HepG2 (cell line): Measurements from ENCODE around the gene SEMA6D. TPM values are rescaled to one million over a fixed set of nuclear protein-coding genes. Genes with fewer than 3 reads are reported as not detected.

Experiments
- ATAC-seq: fragments of 200-7000 bp; cut with Tn5 transposase; 3 replicates; pipeline ENCODE4 v1.9.1; 2020; ENCODE audit warnings: mild to moderate bottlenecking, moderate library complexity
- BruUV-seq: library from RNA; stranded (reverse); fragments of 400-500 nt; replicated peaks from 2 replicates; lab custom pipeline; 2021; lab: Mats Ljungman, UMichigan
- CTCF ChIA-PET: fragments of 300-600 bp; formaldehyde crosslinking; extraction: SDS; loops from one replicate; lab custom pipeline; 2021; ENCODE audit warnings: low total read pairs, inconsistent platforms, low intra/inter-chr PET ratio; lab: Yijun Ruan, JAX
- POLR2A ChIA-PET: fragments of 350-600 bp; sonication (Branson Sonifier 250); formaldehyde crosslinking; loops from one replicate; lab custom pipeline; 2020; ENCODE audit warnings: antibody characterized with exemption, inconsistent platforms; lab: Yijun Ruan, JAX
- DNase-seq: peaks from one replicate; pipeline ENCODE4 v3.0.0-alpha.2; 2015; ENCODE audit warnings: low spot score
- FAIRE-seq: peaks from 3 replicates; lab custom pipeline; 2011; peaks lifted over from hg19 to GRCh38; lab: Jason Lieb, UNC
- H2AFZ ChIP-seq: one replicate; pipeline ENCODE4 v1.6.1; 2011; ENCODE audit warnings: low read length, inconsistent platforms
- H3K27ac ChIP-seq: fragments of 300-600 bp; 3 replicates; pipeline ENCODE4 v1.8.0; 2011; ENCODE audit warnings: mixed run types, mild to moderate bottlenecking, mixed read lengths, low read length, inconsistent platforms; ENCODE audit not compliant: insufficient read depth; ENCODE audit errors: extremely low read length
- H3K27me3 ChIP-seq, 2 experiments: fragments of 200-600 bp in 1 of 2; 2 replicates in 1 of 2; 3 replicates in 1 of 2; pipeline versions ENCODE4 v1.6.0 to v1.8.0; 2011; ENCODE audit warnings: low read length in 2 of 2, mild to moderate bottlenecking in 2 of 2, moderate library complexity in 2 of 2, inconsistent platforms in 1 of 2; ENCODE audit not compliant: insufficient read depth in 2 of 2, control insufficient read depth in 1 of 2
- H3K36me3 ChIP-seq, 2 experiments: fragments of 200-600 bp in 1 of 2; replicated peaks in 1 of 2; 2 replicates in 1 of 2; 3 replicates in 1 of 2; pipeline versions ENCODE4 v1.5.1 to v1.8.0; 2011; ENCODE audit warnings: low read length in 2 of 2, inconsistent platforms in 1 of 2; ENCODE audit not compliant: insufficient read depth in 2 of 2, control insufficient read depth in 1 of 2
- H3K4me1 ChIP-seq: 2 replicates; pipeline ENCODE4 v1.5.1; 2012; ENCODE audit warnings: low read length, inconsistent platforms; ENCODE audit not compliant: insufficient read depth
- H3K4me2 ChIP-seq: 2 replicates; pipeline ENCODE4 v1.6.0; 2011; ENCODE audit warnings: low read depth, low read length, inconsistent platforms
- H3K4me3 ChIP-seq, 3 experiments: fragments of 200-600 bp in 1 of 3; sonication (generic), shearing (Covaris generic) in 1 of 3; replicated peaks in 1 of 3; 2 replicates each; pipeline ENCODE4 v1.5.1; 2011 to 2016; ENCODE audit warnings: low read length in 3 of 3, inconsistent platforms in 2 of 3, low read depth in 2 of 3, mild to moderate bottlenecking in 2 of 3, control low read depth in 1 of 3, mixed read lengths in 1 of 3; ENCODE audit not compliant: insufficient read depth in 1 of 3
- H3K79me2 ChIP-seq: one replicate; pipeline ENCODE4 v1.6.1; 2011; ENCODE audit warnings: low read length, inconsistent platforms; ENCODE audit not compliant: insufficient read depth
- H3K9ac ChIP-seq: 2 replicates; pipeline ENCODE4 v1.6.0; 2011; ENCODE audit warnings: mild to moderate bottlenecking, low read depth, low read length, inconsistent platforms; ENCODE audit not compliant: insufficient read depth
- H3K9me3 ChIP-seq: 2 replicates; pipeline ENCODE4 v1.5.1; 2012; ENCODE audit warnings: mild to moderate bottlenecking, low read length
- H4K20me1 ChIP-seq: 2 replicates; pipeline ENCODE4 v1.6.0; 2011; ENCODE audit warnings: inconsistent platforms, mild to moderate bottlenecking, low read length, moderate library complexity; ENCODE audit not compliant: insufficient read depth
- BRF2 ChIP-seq: sonication (generic); formaldehyde crosslinking; IDR thresholded peaks from 2 replicates; pipeline ENCODE4 v1.8.1; 2022; ENCODE audit warnings: mild to moderate bottlenecking, missing genetic modification reagents
- MED1 ChIP-seq: sonication (generic); formaldehyde crosslinking; IDR thresholded peaks from 2 replicates; pipeline ENCODE4 v1.4.0; 2020; ENCODE audit warnings: missing genetic modification reagents
- NBN ChIP-seq: fragments of 450-650 bp; conservative IDR thresholded peaks from 2 replicates; pipeline ENCODE4 v1.6.1; 2017
- NFKBIZ ChIP-seq: IDR thresholded peaks from 2 replicates; pipeline ENCODE4 v1.6.1; 2018; ENCODE audit warnings: missing genetic modification reagents, missing compliant biosample characterization
- TCF12 ChIP-seq, 2 experiments: fragments of 450-650 bp in 1 of 2; sonication (generic) in 1 of 2; formaldehyde crosslinking in 1 of 2; IDR thresholded peaks; 2 replicates each; pipeline versions ENCODE4 v1.6.1 to v1.8.0; 2017 to 2022; ENCODE audit warnings: antibody characterized with exemption in 1 of 2, mild to moderate bottlenecking in 1 of 2, missing genetic modification reagents in 1 of 2, moderate library complexity in 1 of 2
- USF2 ChIP-seq, 2 experiments: sonication (generic) in 1 of 2; formaldehyde crosslinking in 1 of 2; IDR thresholded peaks; 2 replicates each; pipeline versions ENCODE4 v1.5.1 to v1.6.1; 2011 to 2020; ENCODE audit warnings: borderline replicate concordance in 1 of 2, low read depth in 1 of 2, low read length in 1 of 2, mild to moderate bottlenecking in 1 of 2, missing genetic modification reagents in 1 of 2, moderate library complexity in 1 of 2
- ZBTB37 ChIP-seq: sonication (generic); formaldehyde crosslinking; IDR thresholded peaks from 2 replicates; pipeline ENCODE4 v1.4.0; 2020; ENCODE audit warnings: mild to moderate bottlenecking, missing genetic modification reagents
- ZNF552 ChIP-seq: sonication (generic); formaldehyde crosslinking; IDR thresholded peaks from 2 replicates; pipeline ENCODE4 v1.9.0; 2022; ENCODE audit warnings: missing genetic modification reagents, mild to moderate bottlenecking, borderline replicate concordance
- ZNF557 ChIP-seq: sonication (generic); formaldehyde crosslinking; IDR thresholded peaks from 2 replicates; pipeline ENCODE4 v1.4.0; 2020; ENCODE audit warnings: missing genetic modification reagents
- WGBS: methylation state at CpG from one replicate; pipeline ENCODE4 v1.1.6; 2017; ENCODE audit warnings: low lambda C conversion rate; 5-methylcytosine and 5-hydroxymethylcytosine counted together
- in situ Hi-C: cut with HindIII; loops from 2 replicates; pipeline ENCODE4 v1.10.0; 2017; ENCODE audit warnings: low pct_unique_long_range_greater_than_20kb; ENCODE audit not compliant: extremely low pct_ligation_motif_present
- intact Hi-C: fragments of 100-400 bp; cut with micrococcal nuclease; formaldehyde crosslinking; loops from one replicate; pipeline ENCODE4 v1.10.0; 2022; ENCODE audit not compliant: unreplicated experiment
- polyA plus RNA-seq, 8 experiments: library from polyadenylated mRNA; depleted of rRNA in 3 of 8; stranded (reverse) in 7 of 8; unstranded in 1 of 8; fragments of >200 nt; fragmentation: Illumina TruSeq in 4 of 8; extraction: Trizol in 4 of 8; gene quantifications; 2 replicates each; pipeline versions ENCODE4 v1.2.1 to v1.2.3, GENCODE V29; 2011 to 2016; ENCODE audit warnings: low read depth in 4 of 8, missing spikeins in 1 of 8, mixed read lengths in 1 of 8; ENCODE audit not compliant: insufficient read depth in 1 of 8
- total RNA-seq, 5 experiments: library from RNA; depleted of rRNA; stranded (reverse); fragments of >200 nt; fragmentation: Illumina TruSeq; extraction: Trizol; gene quantifications; 2 replicates each; pipeline ENCODE4 v1.2.3, GENCODE V29; 2016; ENCODE audit warnings: low read depth in 1 of 5

Gene SEMA6D
- total and polyA plus RNA-seq, 2 of the 13 experiments (the other 11 are each of a cell fraction or from before 2014, with no cell fraction given), result not detected

GRCh38 chr15:47753591-47753990 is 36.3 kb downstream of the SEMA6D start:
- Histone ChIP-seq H3K4me3 (no peak overlapping the region), H2AFZ (no peak overlapping the region), H3K27me3 (no peaks in the 10 kb centered on the region), H3K4me1 (no peaks in the 10 kb centered on the region), H3K4me2 (no peak overlapping the region), H4K20me1 (no peaks in the 10 kb centered on the region), H3K27ac (no peak overlapping the region), H3K9ac (no peak overlapping the region), H3K79me2 (no peaks in the 10 kb centered on the region), H3K36me3 (no peaks in the 10 kb centered on the region), H3K9me3 (peaks cover 87% of the 10 kb centered on the region)
- in situ Hi-C loops (no loop called here), intact Hi-C loops (no loop called here)
- TF ChIP-seq NBN (no peak), MED1 (CRISPR knock-in tag) (no peak), ZNF557 (no peak), BRF2 (CRISPR knock-in tag) (no peak), ZBTB37 (no peak), USF2 (IDR thresholded peaks at IDR 0.05; ENCODE audit: low read depth, low read length) (no peak), USF2 (CRISPR knock-in tag; IDR thresholded peaks at IDR 0.05; ENCODE audit: borderline replicate concordance) (no peak), ZNF552 (CRISPR knock-in tag) (no peak), NFKBIZ (CRISPR knock-in tag) (no peak), TCF12 (IDR thresholded peaks at IDR 0.05) (no peak), TCF12 (CRISPR knock-in tag; IDR thresholded peaks at IDR 0.05) (no peak)
- WGBS, result 3% methylated on average over 4 of the region's 4 CpGs
- ATAC-seq, result no peak
- CTCF ChIA-PET, result no interaction called here
- POLR2A ChIA-PET, result no interaction called here
- no peak for DNase-seq
- no TSS peak for BruUV-seq
- no peak for FAIRE-seq
